HepG2 (cell line): ENCODE measurements around the gene CHTF8.

ENCODE experiments used
- ARHGAP35 ChIP-seq: sonication (generic); formaldehyde crosslinking; IDR thresholded peaks from 2 replicates; pipeline ENCODE4 v1.9.0; 2022; ENCODE audit warnings: mild to moderate bottlenecking, inconsistent platforms, moderate library complexity, missing genetic modification reagents, borderline replicate concordance
- CTCF ChIP-seq: sonication (generic); formaldehyde crosslinking; IDR thresholded peaks from 2 replicates; pipeline ENCODE4 v1.5.0; 2020; ENCODE audit warnings: mild to moderate bottlenecking, missing genetic modification reagents, moderate library complexity
- EP300 ChIP-seq, 3 experiments: sonication (generic) in 1 of 3; formaldehyde crosslinking in 1 of 3; IDR thresholded peaks; 2 replicates each; pipeline versions ENCODE4 v1.5.1 to v1.6.1; 2011 to 2020; ENCODE audit warnings: low read depth in 2 of 3, low read length in 2 of 3, borderline replicate concordance in 1 of 3, improper control_type of control experiment in 1 of 3, mild to moderate bottlenecking in 1 of 3, missing genetic modification reagents in 1 of 3, moderate library complexity in 1 of 3
- ETS1 ChIP-seq: sonication (generic); formaldehyde crosslinking; IDR thresholded peaks from 2 replicates; pipeline ENCODE4 v1.4.0; 2020; ENCODE audit warnings: missing genetic modification reagents
- EZH2 ChIP-seq: conservative IDR thresholded peaks from 2 replicates; pipeline ENCODE4 v1.6.1; 2012; ENCODE audit warnings: mild to moderate bottlenecking, low read depth, low read length, moderate library complexity
- FOXM1 ChIP-seq: sonication (generic); formaldehyde crosslinking; IDR thresholded peaks from 2 replicates; pipeline ENCODE4 v1.5.0; 2020; ENCODE audit warnings: missing genetic modification reagents
- LRRFIP1 ChIP-seq: sonication (generic); formaldehyde crosslinking; conservative IDR thresholded peaks from 2 replicates; pipeline ENCODE4 v1.4.0; 2020; ENCODE audit warnings: missing genetic modification reagents
- NR2C2 ChIP-seq: sonication (generic); formaldehyde crosslinking; IDR thresholded peaks from 2 replicates; pipeline ENCODE4 v1.4.0; 2020; ENCODE audit warnings: missing genetic modification reagents, mild to moderate bottlenecking, moderate library complexity, borderline replicate concordance
- SNAPC2 ChIP-seq: sonication (generic); formaldehyde crosslinking; IDR thresholded peaks from 2 replicates; pipeline ENCODE4 v1.8.1; 2022; ENCODE audit warnings: mild to moderate bottlenecking, missing genetic modification reagents
- STAT5B ChIP-seq: sonication (generic); formaldehyde crosslinking; IDR thresholded peaks from 2 replicates; pipeline ENCODE4 v1.4.0; 2020; ENCODE audit warnings: missing genetic modification reagents
- TRIM22 ChIP-seq: fragments of 450-650 bp; IDR thresholded peaks from 2 replicates; pipeline ENCODE4 v1.6.1; 2017
- ZNF17 ChIP-seq: sonication (generic); formaldehyde crosslinking; IDR thresholded peaks from 2 replicates; pipeline ENCODE4 v1.5.0; 2020; ENCODE audit warnings: mild to moderate bottlenecking, missing genetic modification reagents
- ZNF225 ChIP-seq: sonication (generic); formaldehyde crosslinking; IDR thresholded peaks from 2 replicates; pipeline ENCODE4 v1.4.0; 2020; ENCODE audit warnings: mild to moderate bottlenecking, missing genetic modification reagents

GRCh38 chr16:69169607-69170352 lies 37.4 kb upstream of the CHTF8 start:
- TF ChIP-seq CTCF (CRISPR knock-in tag) (no peak), NR2C2 (CRISPR knock-in tag) (no peak), ZNF225 (no peak), ETS1 (CRISPR knock-in tag) (no peak), SNAPC2 (no peak), FOXM1 (CRISPR knock-in tag) (no peak), LRRFIP1 (CRISPR knock-in tag) (no peak), STAT5B (CRISPR knock-in tag) (no peak), ZNF17 (CRISPR knock-in tag) (no peak), EP300 (IDR thresholded peaks at IDR 0.05; ENCODE audit: low read depth in 2 of 2, low read length in 2 of 2) (no peak), EP300 (CRISPR knock-in tag; IDR thresholded peaks at IDR 0.05; ENCODE audit: borderline replicate concordance) (no peak), ARHGAP35 (CRISPR knock-in tag) (no peak), TRIM22 (no peak), EZH2 (no peak)
